Spleen (tissue), 7 donors: ENCODE data around the gene MZF1.

ENCODE experiments used
- POLR2A ChIP-seq, 3 donors: fragments of 450-650 bp; IDR thresholded peaks; one replicate each; pipeline ENCODE4 v1.5.1; 2017; ENCODE audit warnings: antibody characterized with exemption in 3 of 3, mild to moderate bottlenecking in 1 of 3
- POLR2AphosphoS5 ChIP-seq, 3 donors: sonication (generic); formaldehyde crosslinking; IDR thresholded peaks; one replicate each; pipeline ENCODE4 v1.5.1; 2017; ENCODE audit warnings: antibody characterized with exemption in 3 of 3
- TF ChIP-seq, protein P1 (sequence below), 11 experiments: fragments of 200-600 bp in 7 of 11; fragments of 450-650 bp in 4 of 11; sonication (generic) in 4 of 11; IDR thresholded peaks in 8 of 11; conservative IDR thresholded peaks in 3 of 11; 1 replicate in 7 of 11; 2 replicates in 4 of 11; pipeline versions ENCODE4 v1.4.0 to v1.8.0; 2016 to 2021; ENCODE audit warnings: antibody characterized with exemption in 11 of 11, inconsistent platforms in 4 of 11, mild to moderate bottlenecking in 1 of 11
- donor health status: DM: no; HTN: no; CAD: no; lungs with moderate emphysema.
- donor health status: DM: no; HTN: no; CAD: no.
- donor health status: DM: no; HTN: no; CAD: no.

GRCh38 chr19:58556622-58557220, 16.4 kb downstream of the MZF1 start:
- TF ChIP-seq, protein P1, sequence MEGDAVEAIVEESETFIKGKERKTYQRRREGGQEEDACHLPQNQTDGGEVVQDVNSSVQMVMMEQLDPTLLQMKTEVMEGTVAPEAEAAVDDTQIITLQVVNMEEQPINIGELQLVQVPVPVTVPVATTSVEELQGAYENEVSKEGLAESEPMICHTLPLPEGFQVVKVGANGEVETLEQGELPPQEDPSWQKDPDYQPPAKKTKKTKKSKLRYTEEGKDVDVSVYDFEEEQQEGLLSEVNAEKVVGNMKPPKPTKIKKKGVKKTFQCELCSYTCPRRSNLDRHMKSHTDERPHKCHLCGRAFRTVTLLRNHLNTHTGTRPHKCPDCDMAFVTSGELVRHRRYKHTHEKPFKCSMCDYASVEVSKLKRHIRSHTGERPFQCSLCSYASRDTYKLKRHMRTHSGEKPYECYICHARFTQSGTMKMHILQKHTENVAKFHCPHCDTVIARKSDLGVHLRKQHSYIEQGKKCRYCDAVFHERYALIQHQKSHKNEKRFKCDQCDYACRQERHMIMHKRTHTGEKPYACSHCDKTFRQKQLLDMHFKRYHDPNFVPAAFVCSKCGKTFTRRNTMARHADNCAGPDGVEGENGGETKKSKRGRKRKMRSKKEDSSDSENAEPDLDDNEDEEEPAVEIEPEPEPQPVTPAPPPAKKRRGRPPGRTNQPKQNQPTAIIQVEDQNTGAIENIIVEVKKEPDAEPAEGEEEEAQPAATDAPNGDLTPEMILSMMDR (IDR thresholded peaks at IDR 0.05 in 8 of 11, conservative IDR thresholded peaks at IDR 0.05 in 3 of 11), result no peak
- no peak for TF ChIP-seq POLR2A (IDR thresholded peaks at IDR 0.05)
- TF ChIP-seq POLR2AphosphoS5 (IDR thresholded peaks at IDR 0.05), result no peak
